Naive thymus-derived CD8-positive, alpha-beta T cell (primary cell): ENCODE measurements around the gene GALNS. TPM values are rescaled to one million over a fixed set of nuclear protein-coding genes. Genes with fewer than 3 reads are reported as not detected.

Experiments used
- ATAC-seq, 2 donors: fragments of 150-1000 bp; cut with Tn5 transposase in 1 of 2; sonication (Bioruptor Pico), chemical (Tn5 transposase) in 1 of 2; 1 replicate in 1 of 2; 2 replicates in 1 of 2; pipeline ENCODE4 v1.10.0; 2021; ENCODE audit warnings: mild to moderate bottlenecking in 2 of 2, moderate library complexity in 2 of 2
- POLR2A ChIA-PET: fragments of 350-600 bp; sonication (Branson Sonifier 250); formaldehyde crosslinking; loops from one replicate; lab custom pipeline; 2021; ENCODE audit warnings: antibody characterized with exemption; lab: Charles Lee
- DNase-seq, 10 donors: peaks; one replicate each; pipeline versions ENCODE4 v3.0.0 to v3.0.0-alpha.2; 2020 to 2022
- H3K27ac Mint-ChIP-seq, 10 donors: one replicate each; pipeline ENCODE4 v1.8.0; 2020 to 2022; ENCODE audit warnings: mild to moderate bottlenecking in 10 of 10, mixed read lengths in 10 of 10, moderate library complexity in 4 of 10, inconsistent platforms in 1 of 10
- H3K27me3 Mint-ChIP-seq, 5 donors: one replicate each; pipeline ENCODE4 v1.8.0; 2021 to 2022; ENCODE audit warnings: mixed read lengths in 5 of 5
- H3K36me3 Mint-ChIP-seq, 3 donors: one replicate each; pipeline ENCODE4 v1.8.0; 2020 to 2022; ENCODE audit warnings: mixed read lengths in 3 of 3, mild to moderate bottlenecking in 2 of 3, inconsistent platforms in 1 of 3
- H3K4me1 Mint-ChIP-seq, 4 donors: one replicate each; pipeline ENCODE4 v1.8.0; 2021 to 2022; ENCODE audit warnings: mixed read lengths in 4 of 4
- H3K4me3 Mint-ChIP-seq, 10 donors: one replicate each; pipeline ENCODE4 v1.8.0; 2020 to 2022; ENCODE audit warnings: mild to moderate bottlenecking in 10 of 10, mixed read lengths in 10 of 10, moderate library complexity in 6 of 10, inconsistent platforms in 1 of 10
- H3K9me3 Mint-ChIP-seq, 9 donors: one replicate each; pipeline ENCODE4 v1.8.0; 2020 to 2022; ENCODE audit warnings: mixed read lengths in 9 of 9, mild to moderate bottlenecking in 3 of 9, inconsistent platforms in 1 of 9, moderate library complexity in 1 of 9
- polyA plus RNA-seq, 3 donors: library from polyadenylated mRNA; unstranded; fragments of 300-500 nt; fragmentation: Illumina TruSeq; gene quantifications; one replicate each; pipeline ENCODE4 v1.2.3, GENCODE V29; 2021
- total RNA-seq, 8 experiments: library from RNA in 2 of 8; stranded (reverse) in 2 of 8; gene quantifications; one replicate each; pipeline ENCODE4 v1.2.3 and lab custom pipeline; 2021 to 2026

The GALNS gene
- total and polyA plus RNA-seq, 5 experiments from 2014 or later, result 7.8 to 53.5 (median 11.9) TPM

DNA sequence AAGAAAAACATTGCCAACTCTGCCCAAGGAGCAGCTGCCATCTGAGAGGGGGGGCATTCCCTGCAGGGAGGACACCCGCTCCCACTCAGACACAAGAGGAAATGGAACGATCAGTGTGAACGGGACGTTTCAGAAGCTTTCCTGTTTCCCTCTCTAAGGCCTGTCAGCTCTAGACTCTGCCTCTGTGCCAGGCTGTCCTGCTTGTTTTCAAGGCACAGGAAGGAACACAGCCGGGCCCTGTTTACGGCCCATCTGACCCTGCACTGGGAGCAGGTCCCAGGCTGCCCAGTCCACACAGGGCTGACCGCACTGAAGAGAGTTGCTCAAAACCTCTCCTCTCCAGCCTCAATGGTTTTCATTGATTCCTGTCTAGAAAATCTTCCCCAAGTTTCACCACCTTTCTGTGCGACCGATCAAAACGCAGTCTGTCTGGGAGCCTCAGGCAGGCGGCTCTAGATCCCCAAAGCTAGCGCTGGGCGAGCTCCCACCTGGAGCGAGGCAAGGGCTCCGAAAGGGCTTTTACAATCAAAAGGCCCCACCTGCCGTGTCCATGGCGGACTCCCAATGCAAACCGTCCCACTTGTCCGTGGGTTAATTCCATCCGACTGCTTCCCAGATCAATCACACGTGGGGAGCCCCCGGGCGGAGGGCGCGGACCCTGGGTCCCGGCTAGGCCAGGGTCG, 73.2 kb downstream of the GALNS start:
- Mint-ChIP-seq H3K4me1 (peaks cover 19 to 53% (median 49%) of the 10 kb centered on the region in 4 donors), H3K27ac (peak overlapping the region; percentile 53 to 94 (median 88)), H3K36me3 (no peaks in the 10 kb centered on the region), H3K4me3 (peak overlapping the region; percentile 52 to 85 (median 74)), H3K9me3 (no peaks in the 10 kb centered on the region), H3K27me3 (no peaks in the 10 kb centered on the region)
- no peak for DNase-seq
- ATAC-seq, result no peak
- POLR2A ChIA-PET, result interaction anchor here (0.9 to 7.4 kb wide), 10 partner anchors 15 to 92 kb away, joined by 3 to 81 read pairs (median 8); partner anchors contain the start of genes CDT1, GALNS and TRAPPC2L

GRCh38 chr16:88782454-88783390, 74.0 kb downstream of the GALNS start:
- POLR2A ChIA-PET, result interaction anchor here (0.9 to 7.4 kb wide), 11 partner anchors 14 to 120 kb away, joined by 3 to 81 read pairs (median 4); partner anchors contain the start of genes APRT, CDT1 and MVD
- Mint-ChIP-seq H3K36me3 (no peaks in the 10 kb centered on the region), H3K4me3 (peak overlapping the region; percentile 52 to 85 (median 74)), H3K9me3 (no peaks in the 10 kb centered on the region), H3K27me3 (no peaks in the 10 kb centered on the region), H3K4me1 (peaks cover 21 to 61% (median 56%) of the 10 kb centered on the region in 4 donors), H3K27ac (peak overlapping the region; percentile 53 to 94 (median 88))
- DNase-seq, result no peak
- ATAC-seq, result no peak

GRCh38 chr16:88781140-88782077, 75.3 kb downstream of the GALNS start:
- POLR2A ChIA-PET, result interaction anchor here (0.8 to 7.4 kb wide), 18 partner anchors 13 to 211 kb away, joined by 3 to 81 read pairs (median 4); partner anchors contain the start of genes APRT, CDT1, GALNS and MVD
- H3K4me1 Mint-ChIP-seq, result peaks cover 21 to 64% (median 59%) of the 10 kb centered on the region in 4 donors

GRCh38 chr16:88780142-88781062, 76.3 kb downstream of the GALNS start:
- POLR2A ChIA-PET, result interaction anchor here (0.6 to 7.4 kb wide), 17 partner anchors 12 to 210 kb away, joined by 3 to 81 read pairs (median 5); partner anchors contain the start of genes APRT, CDT1, GALNS and TRAPPC2L
- peak overlapping the region; percentile 73 to 94 (median 88) for H3K27ac Mint-ChIP-seq
- DNase-seq, result no peak
- peak in 1 of 2 donors; percentile 1 for ATAC-seq
- no peaks in the 10 kb centered on the region for H3K9me3 Mint-ChIP-seq
- H3K27me3 Mint-ChIP-seq, result no peaks in the 10 kb centered on the region
- H3K4me3 Mint-ChIP-seq, result peak overlapping the region; percentile 52 to 85 (median 70)
- peaks cover 21 to 60% (median 58%) of the 10 kb centered on the region in 4 donors for H3K4me1 Mint-ChIP-seq
- H3K36me3 Mint-ChIP-seq, result no peaks in the 10 kb centered on the region

More at GRCh38 chr16:88781140-88782077, 75.3 kb downstream of the GALNS start:
- peak overlapping the region; percentile 52 to 94 (median 88) for H3K27ac Mint-ChIP-seq
- H3K4me3 Mint-ChIP-seq, result peak overlapping the region; percentile 52 to 85 (median 73)
- H3K36me3 Mint-ChIP-seq, result no peaks in the 10 kb centered on the region
- peak; percentile 49 to 68 for ATAC-seq
- no peaks in the 10 kb centered on the region for H3K9me3 Mint-ChIP-seq
- DNase-seq, result peak in 8 of 10 donors; percentile 33 to 79 (median 51)
- no peaks in the 10 kb centered on the region for H3K27me3 Mint-ChIP-seq

- ATAC-seq, result no peak
- peak overlapping the region in 7 of 10 donors; percentile 52 to 92 (median 85) for H3K27ac Mint-ChIP-seq
- H3K4me1 Mint-ChIP-seq, result peaks cover 21 to 60% (median 58%) of the 10 kb centered on the region in 4 donors
- H3K27me3 Mint-ChIP-seq, result no peaks in the 10 kb centered on the region
- H3K36me3 Mint-ChIP-seq, result no peaks in the 10 kb centered on the region
- POLR2A ChIA-PET, result interaction anchor here (0.6 to 7.4 kb wide), 10 partner anchors 11 to 79 kb away, joined by 3 to 81 read pairs (median 8); partner anchors contain the start of genes APRT and CDT1
- peak overlapping the region in 4 of 10 donors; percentile 52 to 69 (median 59) for H3K4me3 Mint-ChIP-seq
- H3K9me3 Mint-ChIP-seq, result no peaks in the 10 kb centered on the region
- no peak for DNase-seq
Observed at GRCh38 chr16:88779406-88780141, 77.2 kb downstream of the GALNS start.

DNA sequence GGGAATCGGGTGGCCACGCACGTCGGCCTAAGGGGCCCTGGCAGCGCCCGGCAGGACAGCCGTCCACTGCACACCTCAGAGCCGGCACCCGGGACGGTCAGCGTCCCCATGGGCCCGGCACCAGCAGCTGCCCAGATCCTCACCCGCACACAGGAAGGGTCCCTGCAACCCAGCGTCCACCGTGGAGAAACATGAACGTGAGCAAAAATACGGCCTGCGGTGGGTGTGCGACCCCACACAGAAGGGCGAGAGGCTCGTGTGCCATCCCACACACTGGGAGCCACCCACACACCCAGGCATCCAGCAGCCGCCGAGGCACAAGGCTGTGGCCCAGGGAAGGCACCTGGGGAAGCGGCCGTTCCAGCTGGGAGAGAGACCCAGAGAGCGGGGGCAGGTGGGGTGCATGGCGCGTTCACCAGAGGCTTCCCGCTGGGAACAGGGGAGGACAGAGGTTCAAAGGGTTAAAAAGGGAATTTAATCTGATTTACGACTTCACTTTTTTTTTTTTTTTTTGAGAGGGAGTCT, 78.1 kb downstream of the GALNS start:
- peak overlapping the region in 3 of 10 donors; percentile 38 to 72 (median 40) for H3K27ac Mint-ChIP-seq
- H3K4me1 Mint-ChIP-seq, result peaks cover 19 to 58% (median 54%) of the 10 kb centered on the region in 4 donors

DNA sequence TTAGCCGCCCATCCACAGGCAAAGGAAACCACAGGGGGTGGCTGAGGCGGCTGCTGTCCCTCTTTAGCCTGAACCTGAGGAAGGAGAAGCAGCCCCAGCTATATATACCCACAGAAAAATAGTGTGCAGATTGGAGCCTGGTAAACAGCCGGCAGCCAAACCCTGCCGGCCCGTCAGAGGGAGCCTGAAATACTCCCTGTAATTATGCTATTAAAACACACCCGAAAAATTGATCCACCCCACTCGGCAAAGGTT, 78.5 kb downstream of the GALNS start:
- H3K27ac Mint-ChIP-seq, result peak overlapping the region in 2 of 10 donors; percentile 38 to 60
- no peaks in the 10 kb centered on the region for H3K27me3 Mint-ChIP-seq
- peaks cover 18 to 54% (median 50%) of the 10 kb centered on the region in 4 donors for H3K4me1 Mint-ChIP-seq
- H3K9me3 Mint-ChIP-seq, result no peaks in the 10 kb centered on the region
- DNase-seq (no peak), ATAC-seq (no peak)
- peak overlapping the region in 1 of 10 donors; percentile 11 for H3K4me3 Mint-ChIP-seq
- POLR2A ChIA-PET, result interaction anchor here (1.7 to 3.6 kb wide), 2 partner anchors 33 to 77 kb away, joined by 4 to 20 read pairs; partner anchors contain the start of gene APRT
- H3K36me3 Mint-ChIP-seq, result no peaks in the 10 kb centered on the region

More for the DNA sequence above, 78.1 kb downstream of the GALNS start:
- ATAC-seq, result no peak
- no peak for DNase-seq
- H3K9me3 Mint-ChIP-seq, result no peaks in the 10 kb centered on the region
- POLR2A ChIA-PET, result interaction anchor here (0.7 to 7.4 kb wide), 4 partner anchors 10 to 78 kb away, joined by 3 to 51 read pairs (median 12); partner anchors contain the start of gene APRT
- no peaks in the 10 kb centered on the region for H3K27me3 Mint-ChIP-seq
- no peaks in the 10 kb centered on the region for H3K36me3 Mint-ChIP-seq
- H3K4me3 Mint-ChIP-seq, result no peak overlapping the region

- H3K9me3 Mint-ChIP-seq, result no peaks in the 10 kb centered on the region
- peak overlapping the region in 3 of 10 donors; percentile 31 to 60 (median 38) for H3K27ac Mint-ChIP-seq
- POLR2A ChIA-PET, result interaction anchor here (0.5 to 1.7 kb wide), 2 partner anchors 11 to 33 kb away, joined by 3 to 4 read pairs; partner anchors contain the start of gene APRT
- ATAC-seq (no peak), DNase-seq (no peak)
- no peaks in the 10 kb centered on the region for H3K27me3 Mint-ChIP-seq
- peaks cover 12 to 49% (median 45%) of the 10 kb centered on the region in 4 donors for H3K4me1 Mint-ChIP-seq
- H3K4me3 Mint-ChIP-seq, result peak overlapping the region in 1 of 10 donors; percentile 19
- H3K36me3 Mint-ChIP-seq, result no peaks in the 10 kb centered on the region
Observed at GRCh38 chr16:88777471-88778270, 79.1 kb downstream of the GALNS start.

DNA sequence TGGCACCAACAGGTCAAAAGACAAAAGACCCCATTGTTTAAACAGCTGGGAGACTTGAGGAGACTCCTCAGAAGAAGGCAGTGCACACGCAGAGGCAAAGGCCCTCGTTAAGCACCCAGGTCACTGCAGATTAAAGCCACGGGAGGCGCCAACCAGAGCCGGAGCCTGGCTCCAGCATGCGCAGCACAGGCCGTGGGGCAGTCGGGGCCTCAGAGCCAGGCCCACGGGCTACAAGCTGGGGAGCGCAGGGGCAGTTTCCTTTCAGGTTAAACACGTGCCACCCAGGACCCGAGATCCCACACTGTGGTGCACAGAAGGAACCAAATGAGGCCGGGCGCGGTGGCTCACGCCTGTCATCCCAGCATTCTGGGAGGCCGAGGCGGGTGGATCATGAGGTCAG, 80.9 kb downstream of the GALNS start:
- H3K4me1 Mint-ChIP-seq, result peaks cover 5 to 35% (median 32%) of the 10 kb centered on the region in 4 donors
- H3K27me3 Mint-ChIP-seq, result no peaks in the 10 kb centered on the region
- H3K36me3 Mint-ChIP-seq, result no peaks in the 10 kb centered on the region
- H3K27ac Mint-ChIP-seq, result peak overlapping the region in 1 of 10 donors; percentile 72
- POLR2A ChIA-PET, result interaction anchor here (0.7 kb wide), 1 partner anchor 68 kb away, joined by 3 read pairs; no protein-coding TSS in a partner anchor
- ATAC-seq (no peak), DNase-seq (no peak)
- no peak overlapping the region for H3K4me3 Mint-ChIP-seq
- H3K9me3 Mint-ChIP-seq, result no peaks in the 10 kb centered on the region
